Measurements from ENCODE around the gene EFCAB11.

EFCAB11 gene

DNA sequence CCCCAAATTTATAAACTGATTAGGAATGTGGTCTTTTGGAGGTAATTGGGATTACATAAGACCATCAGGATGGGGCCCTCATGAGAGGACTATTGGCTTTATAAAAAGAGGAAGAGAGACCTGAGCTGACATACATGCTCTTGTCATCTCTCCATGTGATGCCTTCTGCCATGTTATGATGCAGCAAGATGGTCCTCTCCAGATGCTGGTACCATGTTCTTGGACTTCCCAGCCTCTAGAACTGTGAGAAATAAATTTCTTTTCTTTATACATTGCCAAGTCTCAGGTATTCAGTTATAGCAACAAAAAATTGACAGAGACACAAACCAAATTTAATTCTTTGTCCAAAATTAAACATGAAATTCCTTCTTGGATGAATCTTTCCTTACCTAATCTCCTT is 92.9 kb downstream of the EFCAB11 start:
- DNase-seq, result no peak

DNA sequence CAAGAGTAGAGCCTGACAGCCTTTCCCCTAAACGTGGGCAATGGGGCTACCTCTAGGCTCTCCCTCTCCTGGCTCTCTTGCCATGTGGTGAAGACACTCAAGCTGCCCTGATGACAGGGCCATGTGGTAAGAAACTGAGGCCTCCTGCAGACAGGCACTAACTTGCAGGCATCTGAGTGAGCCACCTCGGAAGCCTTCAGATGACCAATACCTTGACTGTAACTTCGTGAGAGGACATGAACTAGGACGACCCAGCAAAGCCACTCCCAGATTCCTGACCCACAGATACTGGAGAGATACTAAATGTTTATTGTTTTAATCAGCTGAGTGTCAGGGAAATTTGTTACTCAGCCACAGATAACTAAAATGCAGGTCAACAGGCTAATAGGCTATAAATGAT is 96.4 kb downstream of the EFCAB11 start:
- no peak for DNase-seq

DNA sequence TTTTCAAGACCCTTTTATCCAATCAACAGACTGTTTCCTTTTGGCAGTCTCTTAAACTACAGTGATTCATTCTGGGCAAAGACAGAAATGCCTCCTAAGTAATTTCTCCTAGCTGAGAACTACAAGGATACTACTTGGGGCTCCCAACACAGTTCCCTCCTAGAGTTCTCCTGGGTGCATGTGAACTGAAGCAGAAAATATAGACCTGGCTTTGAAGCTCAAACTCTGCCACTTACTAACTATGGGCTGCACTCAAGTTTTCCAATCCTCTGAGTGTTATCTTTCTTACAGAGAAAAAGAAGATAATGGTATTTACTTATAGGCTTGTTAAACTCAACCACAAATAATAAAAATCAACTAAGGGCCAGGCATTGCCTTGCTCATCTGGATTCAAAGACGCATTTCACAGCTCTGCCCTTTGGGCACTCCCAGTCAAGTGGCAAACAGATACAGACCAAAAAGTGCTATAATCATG is 97.6 kb downstream of the EFCAB11 start:
- no peak for DNase-seq

DNA sequence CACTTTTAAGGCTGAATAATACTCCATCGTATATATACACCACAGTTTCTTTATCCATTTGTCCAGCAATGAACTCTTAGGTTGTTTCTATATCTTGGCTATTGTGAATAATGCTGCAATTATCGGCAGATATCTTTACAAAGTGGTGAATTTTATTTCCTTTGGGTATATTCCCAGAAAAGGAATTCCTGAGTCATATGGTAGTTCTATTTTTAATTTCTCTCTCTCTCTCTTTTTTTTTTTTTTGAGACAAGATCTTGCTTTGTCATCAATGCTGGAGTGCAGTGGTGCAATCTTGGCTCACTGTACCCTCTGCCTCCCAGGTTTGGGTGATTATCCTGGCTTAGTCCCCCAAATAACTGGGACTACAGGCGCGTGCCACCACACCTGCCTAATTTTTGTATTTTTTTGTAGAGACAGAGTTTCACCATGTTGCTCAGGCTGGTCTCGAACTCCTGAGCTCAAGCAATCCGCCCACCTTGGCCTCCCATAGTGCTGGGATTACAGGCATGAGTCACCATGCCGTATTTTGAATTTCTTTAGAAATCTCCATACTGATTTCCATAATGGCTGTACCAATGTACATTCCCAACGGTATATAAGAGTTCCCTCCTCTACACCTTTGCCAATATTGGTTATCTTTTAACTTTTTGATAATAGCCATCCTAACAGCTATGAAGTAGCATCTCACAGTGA is 98.4 kb downstream of the EFCAB11 start:
- DNase-seq, result no peak

DNA sequence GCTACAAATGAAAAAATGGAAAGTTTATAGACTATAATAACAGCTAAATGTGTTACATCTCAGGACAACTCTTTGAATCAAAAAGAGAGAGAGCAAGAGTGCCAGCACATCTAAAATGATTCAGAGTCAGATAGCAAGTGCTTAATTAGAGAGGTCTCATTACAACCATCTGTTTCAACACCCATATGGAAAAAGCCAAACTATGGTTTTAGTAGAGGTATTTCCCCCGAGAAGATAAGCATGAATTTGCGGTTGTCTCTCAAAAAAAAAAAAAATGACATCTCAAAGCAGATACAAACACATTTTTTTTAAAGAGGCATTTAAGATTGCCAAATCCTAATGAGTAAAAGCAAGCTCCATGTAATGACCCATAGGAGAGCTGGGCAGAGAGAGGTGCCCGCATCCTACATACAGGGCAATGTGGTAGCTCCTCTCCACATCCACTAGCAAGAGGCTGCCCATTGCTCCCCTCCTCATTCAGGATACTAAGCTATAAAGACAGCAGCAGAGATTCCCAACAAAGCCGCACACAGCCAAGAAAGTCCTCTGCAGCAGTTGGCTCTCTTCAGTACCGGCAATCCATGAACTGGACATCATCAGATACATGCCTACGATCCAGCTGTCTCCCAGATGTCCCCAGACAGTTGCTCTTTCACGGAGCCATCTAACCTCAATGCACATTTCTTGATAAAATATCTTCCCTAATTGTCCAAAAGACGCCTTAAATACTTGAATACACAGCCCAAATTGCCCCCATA is 100.4 kb downstream of the EFCAB11 start:
- no peak for DNase-seq

DNA sequence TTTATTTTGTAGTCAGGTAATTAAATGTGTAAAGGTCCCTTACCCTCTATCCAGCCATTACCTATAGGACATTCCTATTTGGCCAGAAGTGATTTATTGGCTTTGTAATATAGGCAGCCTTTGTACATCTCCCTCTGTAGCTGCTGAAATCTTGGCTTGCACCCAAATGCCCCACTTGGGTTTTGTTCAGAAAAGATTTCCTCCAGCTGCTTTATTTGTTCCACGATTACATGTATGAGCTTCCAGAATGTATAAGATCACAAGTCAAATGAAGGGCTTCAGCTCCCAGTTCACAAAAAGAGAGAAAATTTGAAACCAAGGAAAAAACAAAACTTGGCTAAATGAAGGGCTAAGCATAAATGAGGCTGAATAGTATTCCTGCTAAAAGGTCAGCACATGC is 103.4 kb downstream of the EFCAB11 start:
- DNase-seq, result no peak

DNA sequence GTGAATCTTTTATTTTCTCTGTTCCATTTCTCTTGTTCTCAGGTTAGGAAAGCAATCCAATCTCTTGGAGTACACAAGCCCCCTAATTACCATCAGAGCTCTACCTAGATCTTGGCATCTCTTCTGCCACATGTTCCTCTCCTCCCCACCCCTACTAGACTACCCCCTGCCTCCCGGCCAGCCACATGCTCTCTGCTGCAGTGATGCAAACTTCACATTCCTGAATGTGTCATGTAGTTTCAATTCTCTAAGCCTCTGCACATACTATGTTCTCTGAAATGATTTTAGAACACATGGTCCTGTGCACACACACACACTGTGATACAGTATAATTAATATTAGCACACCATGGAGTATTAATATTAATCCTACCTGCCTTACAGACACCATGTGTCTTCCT is 104.6 kb downstream of the EFCAB11 start:
- no peak for DNase-seq

DNA sequence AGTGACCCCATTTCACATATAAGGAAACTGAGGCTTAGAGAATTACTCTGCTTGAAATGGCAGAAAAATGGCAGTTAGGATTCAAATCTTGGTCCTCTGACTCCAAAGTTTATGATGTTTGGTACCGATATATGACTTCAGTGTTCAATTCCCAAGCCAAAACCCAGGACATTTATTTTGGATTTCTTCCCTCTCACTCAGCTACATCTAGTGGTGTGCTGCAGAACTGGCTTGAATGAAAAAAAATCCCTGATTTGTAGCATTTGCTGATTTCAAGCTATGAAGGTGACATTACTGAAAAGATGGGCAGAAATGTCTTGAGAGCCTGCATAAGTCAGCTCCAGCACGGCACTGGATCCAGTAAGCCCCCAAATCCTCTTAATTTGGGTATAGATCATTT is 106.4 kb downstream of the EFCAB11 start:
- no peak for DNase-seq

DNA sequence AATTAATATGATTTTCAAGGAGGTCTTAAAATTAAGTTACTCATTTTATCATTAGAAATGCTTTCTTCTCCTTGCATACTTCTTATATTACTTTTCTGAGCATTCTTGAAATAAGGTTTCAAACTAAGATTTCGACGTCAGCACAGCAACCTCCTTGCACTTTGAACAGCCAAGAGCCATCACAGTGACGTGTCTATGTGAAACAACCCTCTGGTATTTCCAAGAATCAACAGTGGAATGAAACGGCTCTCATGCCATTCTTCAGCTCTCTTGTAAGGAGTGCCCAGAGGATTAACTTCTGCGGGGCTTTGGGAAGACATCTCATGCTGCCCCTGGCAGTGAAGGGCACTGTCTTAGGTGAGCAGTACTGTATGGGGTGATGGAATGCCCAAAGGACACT is 109.2 kb downstream of the EFCAB11 start:
- DNase-seq, result no peak

DNA sequence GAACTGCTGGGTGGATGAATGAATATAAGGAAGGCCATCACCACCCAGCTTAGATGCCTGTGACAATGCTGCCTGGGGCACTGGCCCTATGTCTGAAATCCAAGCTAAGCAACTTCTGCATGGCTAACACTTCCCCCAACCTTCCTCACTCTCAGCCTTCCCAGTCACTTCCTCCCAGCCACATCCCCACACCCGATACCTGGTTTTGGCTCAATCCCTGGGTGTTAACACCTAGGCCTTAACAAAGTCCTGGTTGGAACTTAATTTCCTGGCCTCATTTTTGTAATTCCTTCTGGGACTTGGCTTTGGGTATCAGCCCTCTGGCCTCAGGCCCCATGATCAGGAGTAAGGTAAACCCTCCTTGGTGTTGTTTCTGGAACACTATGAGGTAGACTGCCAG is 110.0 kb downstream of the EFCAB11 start:
- DNase-seq, result no peak

DNA sequence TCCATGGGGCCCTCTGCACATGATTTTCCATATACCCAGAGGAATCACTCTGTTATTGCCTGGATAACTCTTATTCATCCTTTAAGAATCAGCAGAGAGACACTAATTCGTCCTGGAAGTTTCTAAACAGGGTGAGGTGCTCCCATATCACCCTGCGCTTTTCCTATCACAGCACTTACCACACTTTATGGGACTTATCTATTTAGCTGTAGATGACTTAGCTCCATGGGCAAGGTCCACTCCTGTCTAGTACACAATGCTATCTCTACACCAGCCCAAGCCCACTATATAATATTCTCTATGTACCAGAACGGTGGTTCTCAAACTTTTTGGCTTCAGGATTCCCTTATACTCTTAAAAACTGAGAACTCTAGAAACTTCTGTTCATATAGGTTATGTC is 111.7 kb downstream of the EFCAB11 start:
- no peak for DNase-seq

DNA sequence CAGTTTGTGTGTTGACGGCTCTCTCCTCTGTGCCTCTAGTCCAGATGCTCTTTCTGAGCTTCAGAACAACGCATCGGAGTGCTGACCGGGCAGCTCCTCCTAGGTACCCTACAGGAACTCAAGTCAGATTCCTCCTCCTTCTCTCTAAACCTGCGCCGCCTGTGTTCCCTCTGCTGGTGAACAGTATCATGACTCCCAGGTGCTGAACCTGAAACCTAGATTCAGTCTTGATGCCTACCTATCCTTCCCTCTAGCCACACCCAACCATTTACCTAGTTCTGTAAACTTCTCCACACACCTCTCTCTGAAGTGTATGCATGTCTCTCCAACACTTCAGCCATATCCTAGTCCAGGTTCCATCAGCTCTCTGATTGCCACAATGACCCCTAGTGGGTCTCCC is 112.7 kb downstream of the EFCAB11 start:
- no peak for DNase-seq

DNA sequence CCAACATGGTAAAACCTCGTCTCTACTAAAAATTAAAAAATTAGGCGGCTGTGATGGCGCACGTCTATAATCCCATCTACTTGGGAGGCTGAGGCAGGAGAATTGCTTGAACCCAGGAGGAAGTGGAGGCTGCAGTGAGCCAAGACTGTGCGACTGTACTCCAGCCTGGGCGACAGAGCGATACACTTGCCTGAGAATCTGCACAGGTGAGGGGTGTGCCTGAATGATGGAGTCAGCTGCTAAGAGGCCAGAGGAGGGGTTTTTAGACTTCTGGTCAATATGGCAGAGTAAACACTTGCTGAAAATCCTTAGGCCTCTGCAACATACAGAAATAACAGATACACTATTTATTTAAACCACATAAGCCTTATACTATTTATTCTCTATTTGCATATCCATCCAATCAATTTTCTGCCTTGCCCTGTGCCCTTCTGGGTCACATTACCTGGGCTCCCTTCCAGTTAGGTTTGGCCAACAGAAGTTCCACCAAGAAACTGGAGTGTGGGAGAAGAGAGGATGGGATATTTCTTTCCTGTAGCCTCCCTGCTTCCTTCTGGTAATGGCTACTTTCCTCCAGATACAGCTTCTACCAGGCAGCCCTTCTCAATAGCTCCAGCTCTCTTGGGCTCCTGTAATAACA is 117.6 kb downstream of the EFCAB11 start:
- no peak for DNase-seq

DNA sequence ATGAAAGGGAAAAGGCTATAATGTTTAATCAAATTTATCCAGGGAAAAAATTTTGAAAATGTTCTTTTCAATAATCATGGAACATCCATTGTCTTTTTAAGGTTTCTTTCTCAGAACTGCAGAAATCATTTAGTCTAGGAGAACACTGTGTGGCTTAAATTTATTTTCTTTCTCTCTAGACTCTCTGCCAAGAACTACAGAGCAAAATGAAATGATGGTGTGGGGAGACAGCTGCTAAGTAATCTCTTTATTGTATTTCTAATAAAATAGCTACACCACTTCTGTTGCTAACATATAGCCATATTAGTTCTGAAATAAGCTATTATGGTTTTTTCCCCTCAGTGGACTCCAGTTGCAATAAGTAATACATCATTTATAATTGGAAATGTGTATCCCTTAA is 120.9 kb downstream of the EFCAB11 start:
- no peak for DNase-seq

DNA sequence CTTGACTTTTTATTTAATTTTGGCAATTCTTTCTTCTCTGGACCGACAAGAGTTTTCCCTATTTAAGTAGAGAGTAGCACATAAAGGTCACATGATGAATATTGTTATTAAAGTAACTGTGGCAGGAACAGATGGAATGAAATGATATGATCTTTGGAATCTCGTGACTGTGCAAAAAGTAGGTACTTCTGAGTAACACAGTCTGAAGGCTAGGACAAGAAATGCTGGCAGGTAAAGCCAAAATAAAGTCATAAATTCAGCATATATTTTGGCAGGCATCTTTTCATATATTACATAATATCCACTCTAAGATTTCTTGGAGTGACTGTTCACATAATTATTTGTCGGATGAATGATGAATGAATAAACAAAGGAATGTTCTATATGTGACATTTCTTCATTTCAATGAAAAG is 121.4 kb downstream of the EFCAB11 start:
- DNase-seq, result no peak

DNA sequence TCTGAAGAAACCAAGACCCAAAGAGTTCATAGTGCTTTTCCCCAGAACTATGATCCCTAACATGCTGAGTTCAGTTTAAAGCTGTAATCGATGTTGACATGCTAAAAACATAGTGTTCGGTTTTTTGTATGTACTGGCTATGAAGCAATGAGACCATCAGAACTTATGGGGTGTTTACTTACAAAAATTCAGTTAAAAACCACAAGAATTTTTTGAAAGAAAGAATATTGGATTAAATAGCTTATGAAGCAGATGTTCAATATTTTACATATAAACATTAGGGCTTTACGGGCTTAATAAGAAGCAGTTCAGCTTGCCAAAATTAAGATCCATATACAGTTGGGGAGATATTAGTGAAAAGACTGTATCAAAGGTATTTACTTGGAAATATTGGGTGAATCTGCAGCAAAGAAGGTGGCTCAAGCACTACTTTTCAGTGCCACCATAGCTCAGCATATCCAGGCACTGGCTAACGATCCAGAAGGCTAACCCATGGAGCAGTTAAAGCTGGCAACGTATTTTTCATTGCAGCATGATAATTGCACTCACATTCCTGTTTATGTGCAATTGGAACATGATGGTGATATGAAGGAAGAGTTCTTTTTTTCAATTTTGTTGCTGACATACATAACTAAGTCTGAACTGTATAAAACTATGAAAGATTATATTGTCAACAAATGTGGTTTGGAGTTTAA is 125.9 kb downstream of the EFCAB11 start:
- DNase-seq, result no peak

DNA sequence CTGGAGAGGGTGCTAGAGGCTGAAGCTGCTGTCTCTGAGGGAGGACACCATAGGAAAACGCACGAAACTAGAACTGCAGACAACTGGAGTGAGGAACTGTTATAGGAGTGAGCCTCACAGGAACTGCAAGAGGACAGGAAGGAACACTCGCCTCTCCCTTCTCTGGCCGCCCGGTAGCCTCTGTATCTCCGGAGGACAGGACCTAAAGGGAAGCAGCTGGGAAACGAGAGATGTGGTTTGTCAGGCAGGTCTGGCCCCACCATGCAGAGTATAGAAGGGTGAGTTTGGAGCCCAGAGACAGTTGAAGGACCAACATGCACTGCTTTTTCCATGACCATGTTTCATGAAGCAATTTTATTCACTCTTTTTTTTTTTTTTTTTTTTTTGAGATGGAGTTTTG is 127.3 kb downstream of the EFCAB11 start:
- no peak for DNase-seq

DNA sequence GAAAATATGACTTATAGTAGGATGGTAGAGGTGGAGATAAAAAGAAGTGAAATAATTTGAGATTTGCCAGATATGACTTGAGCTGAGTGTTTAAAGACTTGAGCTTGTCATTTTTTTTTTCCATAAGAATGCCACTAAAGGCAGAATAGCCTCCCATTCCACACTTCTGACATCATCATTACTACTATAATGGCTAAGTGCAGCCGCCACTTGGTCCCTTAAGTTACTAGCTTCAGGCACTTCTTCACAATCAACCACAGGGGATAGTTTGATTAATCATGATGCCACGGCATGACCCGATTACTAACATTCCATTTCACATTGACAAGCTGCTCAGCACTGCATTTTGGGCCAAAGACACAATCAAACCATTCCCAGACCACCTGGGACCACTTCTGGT is 127.9 kb downstream of the EFCAB11 start:
- DNase-seq, result no peak

DNA sequence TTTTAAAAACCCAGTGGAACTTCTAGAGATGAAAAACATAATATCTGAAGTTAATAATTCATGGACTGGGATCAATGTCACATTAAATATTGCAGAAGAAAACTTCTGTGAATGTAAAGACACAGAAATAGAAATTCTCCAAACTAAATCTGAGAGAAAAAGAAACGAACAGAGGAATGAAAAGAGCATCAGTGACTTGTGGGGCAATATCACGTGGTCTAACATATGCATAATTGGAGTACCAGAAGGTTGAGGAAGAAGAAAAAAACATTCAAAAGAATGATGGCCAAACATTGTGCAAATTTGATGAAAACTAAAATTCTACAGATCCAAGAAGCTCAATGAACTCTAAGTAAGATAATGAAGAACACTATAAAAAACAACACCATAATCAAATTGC is 130.8 kb downstream of the EFCAB11 start:
- DNase-seq, result no peak

DNA sequence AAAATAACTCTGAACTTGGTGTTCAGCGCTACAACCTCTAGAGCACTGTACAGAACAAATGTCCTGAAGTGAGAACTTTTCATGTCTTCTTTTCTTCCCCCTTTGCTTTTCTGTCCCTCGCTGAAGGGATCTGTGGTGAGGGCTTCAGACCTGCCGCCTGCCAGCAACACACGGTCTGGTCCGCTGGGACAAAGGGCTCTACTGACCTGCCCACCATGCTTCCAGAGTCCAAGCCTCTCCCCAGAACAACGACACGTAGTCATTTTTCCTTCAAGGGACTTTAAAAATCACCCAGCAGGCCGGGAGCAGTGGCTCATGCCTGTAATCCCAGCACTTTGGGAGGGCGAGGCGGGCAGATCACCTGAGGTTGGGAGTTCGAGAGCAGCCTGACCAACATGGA is 140.4 kb downstream of the EFCAB11 start:
- no peak for DNase-seq

DNA sequence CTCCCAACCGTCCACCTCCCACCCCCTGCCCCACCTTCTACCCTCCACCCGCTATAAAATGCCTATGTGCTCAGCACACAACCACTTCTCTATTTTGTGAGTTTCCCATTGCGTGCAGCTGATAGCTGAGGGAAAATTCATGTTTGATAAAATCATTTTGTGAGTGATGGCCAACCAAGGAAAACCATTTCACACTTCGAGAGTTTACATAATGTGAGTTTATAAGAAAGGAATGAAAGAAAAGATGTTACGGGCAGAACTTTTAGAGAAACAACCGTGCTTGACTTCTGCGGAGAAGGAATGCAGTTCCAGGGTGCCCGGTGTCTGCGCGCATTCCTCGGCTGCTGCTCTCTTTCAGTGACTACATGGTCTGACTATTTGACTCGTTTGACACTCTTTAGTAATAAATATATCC is 140.9 kb downstream of the EFCAB11 start:
- DNase-seq, result no peak

DNA sequence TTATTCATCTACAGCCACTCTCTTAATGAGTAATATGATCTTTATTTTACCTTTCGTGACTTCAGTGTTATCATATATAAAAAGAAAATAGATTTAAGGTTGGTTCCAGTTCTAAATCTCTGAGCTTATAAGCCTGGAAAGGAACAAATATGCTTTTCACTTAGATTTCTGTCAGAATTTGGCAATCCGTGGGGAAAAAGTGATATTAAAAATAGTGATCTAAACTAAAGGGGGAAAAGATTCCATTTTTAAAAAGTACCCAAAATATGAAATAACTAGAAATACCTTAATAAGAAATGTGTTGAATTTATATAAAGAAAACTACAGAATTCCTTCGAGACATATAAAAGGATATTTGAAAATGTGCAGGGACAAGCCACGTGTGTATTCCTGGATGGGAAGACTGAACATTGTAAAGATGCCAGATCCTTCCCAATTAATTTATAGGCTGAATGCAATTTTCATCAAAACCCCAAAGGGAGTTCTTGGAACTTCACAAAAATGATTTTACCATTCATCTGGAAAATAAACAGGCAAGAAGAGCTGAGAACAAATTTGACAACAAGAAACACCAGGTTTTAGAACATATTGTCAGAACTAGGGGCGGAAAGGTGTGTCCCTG is 142.5 kb downstream of the EFCAB11 start:
- DNase-seq, result no peak

DNA sequence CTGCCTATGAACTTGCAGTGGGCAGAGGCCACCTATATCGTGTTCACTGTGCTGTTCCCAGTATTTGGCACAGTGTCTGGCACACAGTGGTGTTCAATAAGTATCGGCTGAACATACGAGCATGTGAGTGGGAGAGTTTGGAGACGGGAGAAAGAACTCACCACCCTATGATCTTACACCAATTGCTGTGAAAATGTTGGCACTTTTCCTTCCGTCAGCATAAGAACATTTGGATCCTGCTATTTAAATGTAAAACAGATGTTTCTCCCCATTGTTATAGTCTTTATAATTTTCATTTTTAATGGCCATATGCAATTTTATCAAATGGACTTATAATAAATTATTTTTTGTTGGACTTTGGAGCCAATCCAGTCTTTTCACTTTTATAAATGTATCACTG is 144.4 kb downstream of the EFCAB11 start:
- no peak for DNase-seq
